OCI-LY1 (cell line): ENCODE measurements around the gene LRCH1.

Source experiments
- H2AFZ ChIP-seq: fragments of 200-600 bp; sonication (generic), shearing (Covaris generic); 2 replicates; pipeline ENCODE4 v1.6.0; 2014; ENCODE audit warnings: antibody characterized with exemption, mild to moderate bottlenecking, low read length
- H3F3A ChIP-seq: fragments of 200-600 bp; sonication (generic), shearing (Covaris generic); 2 replicates; pipeline ENCODE4 v1.6.0; 2014; ENCODE audit warnings: mild to moderate bottlenecking, antibody characterized with exemption, low read length, moderate library complexity; ENCODE audit not compliant: insufficient read depth
- H3K27ac ChIP-seq: fragments of 200-600 bp; sonication (generic); 2 replicates; pipeline ENCODE4 v1.5.1; 2014; ENCODE audit warnings: low read length, mixed run types, mild to moderate bottlenecking, low read depth; ENCODE audit not compliant: poor library complexity, severe bottlenecking
- H3K27me3 ChIP-seq: fragments of 200-600 bp; sonication (generic); 2 replicates; pipeline ENCODE4 v1.6.0; 2014; ENCODE audit warnings: antibody characterized with exemption, mild to moderate bottlenecking, low read length, moderate library complexity; ENCODE audit not compliant: insufficient read depth
- H3K36me3 ChIP-seq: fragments of 200-600 bp; sonication (generic); 2 replicates; pipeline ENCODE4 v1.6.1; 2014; ENCODE audit warnings: mild to moderate bottlenecking, antibody characterized with exemption, low read length, moderate library complexity, mixed read lengths; ENCODE audit not compliant: insufficient read depth
- H3K4me1 ChIP-seq: fragments of 200-600 bp; sonication (generic); 2 replicates; pipeline ENCODE4 v1.5.1; 2014; ENCODE audit warnings: mild to moderate bottlenecking, low read length, moderate library complexity; ENCODE audit not compliant: insufficient read depth, severe bottlenecking
- H3K4me2 ChIP-seq: fragments of 200-600 bp; sonication (generic), shearing (Covaris generic); 2 replicates; pipeline ENCODE4 v1.6.1; 2014; ENCODE audit warnings: low read length
- H3K4me3 ChIP-seq: fragments of 200-600 bp; sonication (generic); 2 replicates; pipeline ENCODE4 v1.5.1; 2014; ENCODE audit warnings: low read length, low read depth, mild to moderate bottlenecking, mixed read lengths; ENCODE audit not compliant: poor library complexity, severe bottlenecking
- H3K79me2 ChIP-seq: fragments of 200-600 bp; shearing (Covaris generic); 2 replicates; pipeline ENCODE4 v1.6.1; 2016; ENCODE audit warnings: mixed run types, low read length, mixed read lengths; ENCODE audit not compliant: insufficient read depth
- H3K9ac ChIP-seq: fragments of 200-600 bp; sonication (generic), shearing (Covaris generic); 2 replicates; pipeline ENCODE4 v1.6.1; 2014; ENCODE audit warnings: mild to moderate bottlenecking, low read length, mixed read lengths
- H3K9me2 ChIP-seq: fragments of 200-600 bp; sonication (generic), shearing (Covaris generic); 2 replicates; pipeline ENCODE4 v1.6.1; 2014; ENCODE audit warnings: low read depth, mild to moderate bottlenecking, low read length, mixed read lengths
- H3K9me3 ChIP-seq: fragments of 200-600 bp; shearing (Covaris generic); 2 replicates; pipeline ENCODE4 v1.6.1; 2014; ENCODE audit warnings: low read length, mixed read lengths
- H4K20me1 ChIP-seq: fragments of 200-600 bp; sonication (generic), shearing (Covaris generic); 2 replicates; pipeline ENCODE4 v1.6.0; 2016; ENCODE audit warnings: mild to moderate bottlenecking, low read length; ENCODE audit not compliant: insufficient read depth
- CTCF ChIP-seq: fragments of 200-600 bp; sonication (generic), shearing (Covaris generic); IDR thresholded peaks from 2 replicates; pipeline ENCODE4 v1.5.1; 2017; ENCODE audit warnings: mild to moderate bottlenecking, antibody characterized with exemption, low read length, moderate library complexity, mixed read lengths
- EZH2 ChIP-seq: fragments of 200-600 bp; sonication (generic), shearing (Covaris generic); IDR thresholded peaks from 2 replicates; pipeline ENCODE4 v1.8.0; 2017; ENCODE audit warnings: borderline replicate concordance, mixed run types, mild to moderate bottlenecking, antibody characterized with exemption, low read length, moderate library complexity, mixed read lengths

Gene LRCH1

DNA sequence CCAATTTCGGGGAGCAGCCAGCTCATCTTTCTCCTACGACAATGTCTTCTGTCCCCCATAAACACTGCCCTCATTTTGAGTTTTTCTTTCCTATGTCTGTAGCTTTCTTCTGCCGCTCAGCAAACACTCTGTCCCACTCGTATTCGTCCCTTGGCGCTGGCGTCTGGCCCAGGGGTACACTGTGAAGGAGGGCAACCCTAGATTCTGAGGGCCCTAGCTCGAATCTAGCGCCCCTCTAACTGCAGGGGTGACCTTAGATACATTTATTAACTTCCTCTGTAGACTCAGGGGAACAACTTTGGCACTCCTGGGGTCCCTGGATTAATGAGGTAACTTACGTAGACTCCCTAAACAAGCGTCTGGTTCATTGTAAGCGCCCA lies 677 bp upstream of the LRCH1 start:
- no peak for TF ChIP-seq EZH2
- TF ChIP-seq CTCF, result no peak
- Histone ChIP-seq H3K27ac (no peak overlapping the region), H4K20me1 (no peaks in the 10 kb centered on the region), H2AFZ (no peak overlapping the region), H3K9me3 (no peaks in the 10 kb centered on the region), H3K9ac (peak overlapping the region; percentile 72), H3F3A (peaks cover 8% of the 10 kb centered on the region; the same call in 1 of the 2 replicates), H3K9me2 (no peaks in the 10 kb centered on the region), H3K36me3 (no peaks in the 10 kb centered on the region), H3K4me3 (peak overlapping the region; percentile 83), H3K4me2 (peak overlapping the region; percentile 86), H3K4me1 (peaks cover 35% of the 10 kb centered on the region), H3K79me2 (peaks cover 6% of the 10 kb centered on the region; the same call in 1 of the 2 replicates), H3K27me3 (no peaks in the 10 kb centered on the region)

DNA sequence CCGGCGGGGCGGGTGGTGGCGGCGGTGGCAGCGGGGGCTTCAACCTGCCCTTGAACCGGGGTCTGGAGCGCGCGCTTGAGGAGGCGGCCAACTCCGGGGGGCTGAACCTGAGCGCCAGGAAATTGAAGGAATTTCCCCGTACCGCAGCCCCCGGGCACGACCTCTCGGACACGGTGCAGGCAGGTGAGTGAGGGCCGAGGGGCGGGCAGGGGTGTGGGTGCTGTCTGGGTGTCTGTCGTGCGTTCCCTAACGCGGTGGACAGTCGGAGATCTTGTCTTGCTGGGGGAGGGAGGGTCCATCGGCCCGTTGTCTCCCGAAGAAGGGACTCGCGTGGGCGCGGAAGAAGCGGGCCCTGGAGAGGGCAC lies 533 bp downstream of the LRCH1 start:
- no peaks in the 10 kb centered on the region for H3K9me3 ChIP-seq
- no peaks in the 10 kb centered on the region for H3K36me3 ChIP-seq
- no peaks in the 10 kb centered on the region for H3K27me3 ChIP-seq
- no peaks in the 10 kb centered on the region for H4K20me1 ChIP-seq
- peak overlapping the region; percentile 65 for H3K9ac ChIP-seq
- TF ChIP-seq CTCF (no peak), EZH2 (no peak)
- H3K27ac ChIP-seq, result no peak overlapping the region
- H3F3A ChIP-seq, result peaks cover 8% of the 10 kb centered on the region; the same call in 1 of the 2 replicates
- peak overlapping the region; percentile 83 for H3K4me3 ChIP-seq
- no peak overlapping the region for H2AFZ ChIP-seq
- peak overlapping the region; percentile 86 for H3K4me2 ChIP-seq
- H3K79me2 ChIP-seq, result peaks cover 7% of the 10 kb centered on the region; the same call in 1 of the 2 replicates
- peaks cover 35% of the 10 kb centered on the region for H3K4me1 ChIP-seq
- H3K9me2 ChIP-seq, result no peaks in the 10 kb centered on the region

- no peak for TF ChIP-seq CTCF
- TF ChIP-seq EZH2, result no peak
- Histone ChIP-seq H3K79me2 (peaks cover 7% of the 10 kb centered on the region; the same call in 1 of the 2 replicates), H3K4me1 (peaks cover 35% of the 10 kb centered on the region), H3F3A (peaks cover 8% of the 10 kb centered on the region; the same call in 1 of the 2 replicates), H3K27ac (peak overlapping the region; percentile 54), H3K36me3 (no peaks in the 10 kb centered on the region), H3K9me2 (no peaks in the 10 kb centered on the region), H3K9ac (peak overlapping the region; percentile 65), H4K20me1 (no peaks in the 10 kb centered on the region), H2AFZ (no peak overlapping the region), H3K9me3 (no peaks in the 10 kb centered on the region), H3K27me3 (no peaks in the 10 kb centered on the region), H3K4me3 (peak overlapping the region; percentile 83), H3K4me2 (peak overlapping the region; percentile 86)
Observed at GRCh38 chr13:46553886-46554858, 1.2 kb downstream of the LRCH1 start.
